ENCODE measurements around the gene IL1A.
A peak's percentile ranks its signal among the peaks of the same experiment; 100 is the strongest.

Gene IL1A

DNA sequence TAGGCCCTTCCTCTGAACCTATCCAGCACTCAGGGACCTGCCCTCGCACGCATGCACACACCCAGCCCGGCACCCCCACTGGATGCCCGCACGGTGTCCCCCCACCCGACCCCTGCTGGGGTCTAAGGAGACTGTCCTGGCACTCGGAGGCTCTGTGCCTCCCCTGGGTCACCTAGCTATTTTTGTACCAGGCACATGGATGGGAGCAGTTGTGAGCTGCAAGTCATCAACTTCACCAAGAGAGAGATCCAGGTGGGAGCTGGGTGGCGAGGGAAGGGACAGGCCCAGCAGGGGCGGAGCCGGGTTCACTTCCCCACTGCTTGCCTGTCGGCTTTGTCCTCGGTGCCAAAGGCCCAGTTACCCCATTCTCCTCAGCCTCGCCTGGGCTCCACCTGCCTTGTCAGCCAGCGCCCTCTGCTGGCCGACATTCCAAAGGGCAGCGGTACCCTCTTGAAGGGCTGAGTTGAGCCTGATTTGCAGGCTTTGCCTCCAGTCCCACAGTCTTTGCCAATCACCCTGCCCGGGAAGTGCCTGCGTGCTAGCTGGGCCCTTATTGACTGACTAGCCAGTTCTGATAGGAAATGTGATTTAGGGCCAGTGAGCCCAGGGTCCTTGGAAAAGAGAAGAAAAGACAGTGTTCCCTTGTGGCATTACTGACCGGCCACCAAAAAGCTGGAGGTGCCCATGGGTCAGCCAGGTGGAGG is 57.7 kb downstream of the IL1A start:
- DNase-seq (ENCODE audit: low spot score) = peak; percentile 89

DNA sequence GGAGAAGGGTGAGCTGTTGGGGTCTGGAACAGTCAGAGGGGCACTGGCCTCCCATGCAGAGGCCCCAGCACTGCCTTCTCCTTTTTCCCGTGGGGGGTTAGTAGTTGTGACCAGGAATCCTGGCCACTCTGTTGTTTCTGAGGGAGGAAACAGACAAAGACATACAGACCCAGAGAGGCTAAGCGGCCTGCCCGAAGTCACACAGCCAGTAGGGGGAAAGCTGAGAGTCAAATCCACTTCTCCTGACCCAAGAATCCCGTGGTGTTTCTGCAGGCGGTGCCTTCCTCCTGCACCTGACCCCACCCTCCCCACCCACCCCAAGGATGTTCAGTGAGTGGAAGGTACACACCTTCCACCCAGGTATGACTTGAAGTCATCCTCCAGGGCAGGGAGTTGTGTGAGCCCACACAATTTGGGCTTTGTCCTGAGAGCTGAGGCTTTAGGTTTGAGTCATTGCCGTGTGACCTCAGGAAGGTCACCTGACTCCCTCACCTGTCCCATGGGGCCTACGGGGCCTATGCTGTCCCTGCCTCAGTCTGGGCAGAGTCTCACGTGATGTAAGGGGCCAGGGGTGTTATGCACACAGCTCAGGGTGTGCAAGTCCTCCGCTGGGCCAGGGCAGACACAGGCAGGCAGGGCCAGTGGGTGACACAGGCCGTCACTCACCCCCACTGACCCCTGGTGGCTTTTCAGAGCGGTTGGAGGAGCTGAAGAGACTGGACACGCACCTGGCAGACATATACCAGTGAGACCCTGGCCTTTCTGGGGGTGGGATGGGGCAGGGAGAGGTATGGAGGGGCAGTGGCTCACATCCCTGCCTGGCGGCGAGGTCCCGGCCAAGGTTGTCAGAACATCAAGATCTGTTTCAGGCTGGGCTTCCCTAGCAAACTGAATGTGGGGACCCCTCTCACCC is 58.5 kb downstream of the IL1A start:
- DNase-seq (ENCODE audit: low spot score) = no peak

DNA sequence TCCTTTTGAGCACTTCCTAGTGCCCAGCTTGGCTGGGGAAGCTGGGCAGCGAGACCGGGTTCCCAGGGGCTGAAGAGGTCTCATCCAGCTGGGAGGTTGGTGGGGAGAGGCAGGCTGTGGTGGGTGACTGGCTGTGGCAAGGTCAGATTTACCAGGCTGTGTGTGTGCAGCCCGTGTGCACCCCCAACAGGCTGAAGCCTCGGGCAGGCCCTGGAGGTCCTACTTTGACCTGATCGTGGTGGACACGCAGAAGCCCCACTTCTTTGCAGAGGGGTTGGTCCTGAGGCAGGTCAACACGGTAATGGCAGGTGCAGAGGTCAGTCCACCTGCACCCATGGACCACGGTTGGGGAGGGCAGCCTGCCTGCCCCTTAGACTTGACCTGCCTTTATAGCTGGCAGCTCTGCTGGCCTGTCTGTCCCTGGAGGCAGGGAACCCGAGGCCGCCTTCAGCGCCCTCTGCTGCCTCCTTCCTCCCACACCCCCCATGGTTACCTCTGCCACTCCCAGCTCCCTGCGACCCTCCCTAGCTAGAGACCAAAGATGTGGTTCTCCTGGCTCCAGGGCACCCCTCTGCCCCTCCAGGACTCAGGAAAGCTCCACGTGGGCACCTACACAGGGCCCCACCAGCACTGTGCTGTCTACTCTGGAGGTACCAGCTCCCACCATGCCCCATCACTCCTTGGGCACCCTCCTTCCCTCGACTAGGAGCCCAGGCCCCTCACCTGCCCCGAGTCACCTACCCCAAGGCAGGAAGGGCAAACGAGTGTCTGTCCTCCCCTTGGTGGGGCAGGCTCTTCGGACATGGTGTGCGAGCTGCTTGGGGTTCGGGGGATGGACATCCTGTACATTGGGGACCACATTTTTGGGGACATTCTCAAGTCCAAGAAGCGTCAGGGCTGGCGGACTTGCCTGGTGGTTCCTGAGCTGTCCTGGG is 59.4 kb downstream of the IL1A start:
- DNase-seq (ENCODE audit: low spot score) = peak; percentile 53

DNA sequence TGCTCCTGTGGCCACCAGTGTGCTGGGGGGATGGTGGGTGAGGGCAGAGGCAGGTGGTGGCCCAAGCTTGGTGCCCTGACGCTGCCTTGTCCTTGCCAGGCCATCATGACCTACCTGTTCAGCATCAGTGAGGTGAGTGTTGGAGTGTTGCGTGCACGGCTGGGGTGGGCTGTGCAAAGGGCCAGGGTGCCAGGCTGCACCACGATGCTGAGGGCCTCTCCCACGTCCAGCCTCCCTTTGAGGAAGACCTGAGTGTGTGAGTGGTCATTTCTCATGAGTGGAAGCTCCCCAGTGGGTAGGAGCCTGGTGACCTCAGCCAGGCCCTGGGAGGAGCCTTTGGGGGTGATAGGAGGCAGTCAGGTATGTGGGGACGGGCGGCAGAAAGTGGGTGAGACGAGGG is 60.3 kb downstream of the IL1A start:
- DNase-seq (ENCODE audit: low spot score) = no peak
